Osteoblast (primary cell): Measurements from ENCODE around the gene SNX21. TPM values are rescaled to one million over a fixed set of nuclear protein-coding genes. Genes with fewer than 3 reads are reported as not detected.

ENCODE experiments used
- DNase-seq: peaks from one replicate; pipeline ENCODE4 v3.0.0; 2011; ENCODE audit warnings: low spot score, mixed read lengths; ENCODE audit not compliant: insufficient read length; ENCODE audit errors: missing footprints
- H2AFZ ChIP-seq: 2 replicates; pipeline ENCODE4 v1.6.0; 2011; ENCODE audit warnings: mild to moderate bottlenecking, low read length
- H3K27ac ChIP-seq: 2 replicates; pipeline ENCODE4 v1.5.1; 2011; ENCODE audit warnings: mild to moderate bottlenecking, low read depth, low read length, moderate library complexity
- H3K27me3 ChIP-seq: 2 replicates; pipeline ENCODE4 v1.6.0; 2012; ENCODE audit warnings: mild to moderate bottlenecking, control low read depth, inconsistent platforms, low read length, moderate library complexity; ENCODE audit not compliant: insufficient read depth
- H3K36me3 ChIP-seq: 2 replicates; pipeline ENCODE4 v1.5.1; 2011; ENCODE audit warnings: mild to moderate bottlenecking, low read length, control low read depth, moderate library complexity; ENCODE audit not compliant: insufficient read depth
- H3K4me1 ChIP-seq: 2 replicates; pipeline ENCODE4 v1.5.1; 2011; ENCODE audit warnings: mild to moderate bottlenecking, low read length, control low read depth, moderate library complexity; ENCODE audit not compliant: insufficient read depth
- H3K4me2 ChIP-seq: 2 replicates; pipeline ENCODE4 v1.6.0; 2011; ENCODE audit warnings: mild to moderate bottlenecking, low read length; ENCODE audit not compliant: insufficient read depth
- H3K4me3 ChIP-seq: fragments of 200-600 bp; sonication (generic); 3 replicates; pipeline ENCODE4 v1.5.1; 2012; ENCODE audit warnings: mild to moderate bottlenecking, low read length, inconsistent platforms; ENCODE audit not compliant: insufficient read depth
- H3K79me2 ChIP-seq: 2 replicates; pipeline ENCODE4 v1.6.0; 2012; ENCODE audit warnings: mild to moderate bottlenecking, low read length, control low read depth, inconsistent platforms; ENCODE audit not compliant: insufficient read depth
- H3K9me3 ChIP-seq: 2 replicates; pipeline ENCODE4 v1.5.1; 2011; ENCODE audit warnings: low read depth, low read length, control low read depth
- H4K20me1 ChIP-seq: 2 replicates; pipeline ENCODE4 v1.6.0; 2012; ENCODE audit warnings: mild to moderate bottlenecking, low read length, control low read depth; ENCODE audit not compliant: insufficient read depth
- CTCF ChIP-seq: IDR thresholded peaks from 2 replicates; pipeline ENCODE4 v1.5.1; 2011; ENCODE audit warnings: mild to moderate bottlenecking, low read depth, low read length, moderate library complexity; ENCODE audit errors: extremely low read depth
- total RNA-seq: library from RNA; depleted of rRNA; stranded (reverse); fragments of >200 nt; gene quantifications from 2 replicates; pipeline ENCODE4 v1.2.3, GENCODE V29; 2012

The SNX21 gene
- total RNA-seq, 1 donor = 101 TPM

- Histone ChIP-seq H4K20me1 (peaks cover 7% of the 10 kb centered on the region), H3K4me1 (peaks cover 11% of the 10 kb centered on the region), H2AFZ (no peak overlapping the region), H3K79me2 (peaks cover 2% of the 10 kb centered on the region), H3K27ac (peak overlapping the region; percentile 2), H3K36me3 (peaks cover 57% of the 10 kb centered on the region), H3K4me2 (no peak overlapping the region), H3K27me3 (no peaks in the 10 kb centered on the region), H3K4me3 (no peak overlapping the region), H3K9me3 (no peaks in the 10 kb centered on the region)
- peak; percentile 73 for DNase-seq
- no peak for TF ChIP-seq CTCF
Measured at GRCh38 chr20:45842169-45842812, 8.7 kb downstream of the SNX21 start.

- H3K9me3 ChIP-seq = no peaks in the 10 kb centered on the region
- DNase-seq = peak; percentile 41
- no peaks in the 10 kb centered on the region for H3K27me3 ChIP-seq
- peaks cover 61% of the 10 kb centered on the region for H3K36me3 ChIP-seq
- no peak overlapping the region for H3K4me2 ChIP-seq
- H3K4me3 ChIP-seq = no peak overlapping the region
- peaks cover 5% of the 10 kb centered on the region for H4K20me1 ChIP-seq
- no peak for TF ChIP-seq CTCF
- no peak overlapping the region for H3K27ac ChIP-seq
- H3K4me1 ChIP-seq = peaks cover 11% of the 10 kb centered on the region
- H3K79me2 ChIP-seq = no peaks in the 10 kb centered on the region
- H2AFZ ChIP-seq = no peak overlapping the region
Measured at GRCh38 chr20:45843506-45843905, 9.9 kb downstream of the SNX21 start.

- Histone ChIP-seq H3K36me3 (peaks cover 54% of the 10 kb centered on the region), H3K4me2 (no peak overlapping the region)
Measured at GRCh38 chr20:45845452-45845851, 11.9 kb downstream of the SNX21 start.

More at GRCh38 chr20:45845452-45845851, 11.9 kb downstream of the SNX21 start:
- Histone ChIP-seq H3K4me3 (no peak overlapping the region), H3K4me1 (peaks cover 11% of the 10 kb centered on the region), H3K9me3 (no peaks in the 10 kb centered on the region), H3K27me3 (no peaks in the 10 kb centered on the region), H2AFZ (no peak overlapping the region), H4K20me1 (peaks cover 2% of the 10 kb centered on the region), H3K79me2 (no peaks in the 10 kb centered on the region), H3K27ac (no peak overlapping the region)
- TF ChIP-seq CTCF = no peak
- no peak for DNase-seq
